ENCODE data around the gene PDE4D.

Gene PDE4D

DNA sequence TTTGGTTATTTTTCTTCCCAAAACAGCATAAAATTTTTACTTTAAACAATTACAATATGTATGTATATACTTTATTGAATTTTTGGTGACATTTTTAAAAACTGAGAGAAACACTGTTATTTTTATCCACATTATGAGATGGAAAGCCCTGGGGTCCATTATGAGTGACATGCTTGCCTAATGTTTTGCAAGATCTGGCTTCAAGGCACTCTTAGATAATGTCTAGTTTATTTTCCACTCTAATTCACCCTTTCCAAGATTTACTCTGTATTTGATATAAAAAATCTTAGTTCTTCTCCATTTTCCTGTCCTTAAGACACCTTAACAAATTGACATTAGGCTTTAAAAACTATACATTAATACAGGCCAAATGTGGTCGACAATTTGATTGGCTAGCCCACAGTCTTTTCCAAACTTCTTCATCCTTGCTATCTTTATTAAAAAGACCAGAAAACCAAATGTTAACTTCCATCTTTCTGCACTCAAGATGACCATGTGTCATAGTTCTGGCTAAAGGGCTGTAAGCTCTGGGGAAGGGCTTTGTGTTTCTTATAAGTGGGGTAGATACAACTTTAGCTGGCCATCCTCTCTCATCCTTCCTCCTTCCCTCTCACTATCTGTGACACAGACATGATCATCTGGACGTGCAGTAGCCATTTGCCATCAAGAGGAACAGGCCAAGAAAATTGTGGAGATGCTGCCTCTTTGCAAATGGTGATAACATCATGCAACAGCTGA lies 561.1 kb downstream of the PDE4D start:
- TF ChIP-seq, protein P1, sequence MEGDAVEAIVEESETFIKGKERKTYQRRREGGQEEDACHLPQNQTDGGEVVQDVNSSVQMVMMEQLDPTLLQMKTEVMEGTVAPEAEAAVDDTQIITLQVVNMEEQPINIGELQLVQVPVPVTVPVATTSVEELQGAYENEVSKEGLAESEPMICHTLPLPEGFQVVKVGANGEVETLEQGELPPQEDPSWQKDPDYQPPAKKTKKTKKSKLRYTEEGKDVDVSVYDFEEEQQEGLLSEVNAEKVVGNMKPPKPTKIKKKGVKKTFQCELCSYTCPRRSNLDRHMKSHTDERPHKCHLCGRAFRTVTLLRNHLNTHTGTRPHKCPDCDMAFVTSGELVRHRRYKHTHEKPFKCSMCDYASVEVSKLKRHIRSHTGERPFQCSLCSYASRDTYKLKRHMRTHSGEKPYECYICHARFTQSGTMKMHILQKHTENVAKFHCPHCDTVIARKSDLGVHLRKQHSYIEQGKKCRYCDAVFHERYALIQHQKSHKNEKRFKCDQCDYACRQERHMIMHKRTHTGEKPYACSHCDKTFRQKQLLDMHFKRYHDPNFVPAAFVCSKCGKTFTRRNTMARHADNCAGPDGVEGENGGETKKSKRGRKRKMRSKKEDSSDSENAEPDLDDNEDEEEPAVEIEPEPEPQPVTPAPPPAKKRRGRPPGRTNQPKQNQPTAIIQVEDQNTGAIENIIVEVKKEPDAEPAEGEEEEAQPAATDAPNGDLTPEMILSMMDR (IDR thresholded peaks at IDR 0.05; ENCODE audit: low read depth, low read length): no peak
- DNase-seq: no peak
- no peak overlapping the region for H3K4me3 ChIP-seq (ENCODE audit: low read depth, low read length)
- no peaks in the 10 kb centered on the region for H3K27me3 ChIP-seq (ENCODE audit: insufficient read depth, low read depth, severe bottlenecking)
- H3K36me3 ChIP-seq: no peaks in the 10 kb centered on the region
- H3K9me3 ChIP-seq (ENCODE audit: severe bottlenecking): no peaks in the 10 kb centered on the region
- no peak overlapping the region for H3K27ac ChIP-seq

DNA sequence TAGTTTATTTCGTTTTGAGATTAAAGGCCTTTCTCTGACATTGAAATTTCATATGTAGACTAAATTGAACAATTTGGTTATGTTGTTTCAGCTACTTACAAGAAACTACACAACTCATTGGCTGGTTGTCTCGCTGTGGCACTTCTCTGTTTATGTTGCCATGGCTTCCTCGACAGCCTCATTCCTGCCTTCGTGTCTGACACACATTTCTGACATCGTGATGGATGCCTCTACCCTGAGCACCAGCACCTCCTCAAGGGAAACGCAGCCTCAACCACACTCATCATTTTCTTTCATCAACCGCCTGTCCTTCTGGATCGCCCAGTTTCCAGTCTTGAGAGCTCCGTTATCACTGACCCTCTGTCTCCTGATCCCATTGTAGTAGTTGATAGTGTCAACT lies 562.8 kb downstream of the PDE4D start:
- Histone ChIP-seq H3K9me3 (ENCODE audit: severe bottlenecking) (no peaks in the 10 kb centered on the region), H3K27ac (no peak overlapping the region), H3K36me3 (no peaks in the 10 kb centered on the region), H3K27me3 (ENCODE audit: insufficient read depth, low read depth, severe bottlenecking) (no peaks in the 10 kb centered on the region), H3K4me3 (ENCODE audit: low read depth, low read length) (no peak overlapping the region)
- no peak for DNase-seq
- TF ChIP-seq, protein P1 (IDR thresholded peaks at IDR 0.05; ENCODE audit: low read depth, low read length): no peak

DNA sequence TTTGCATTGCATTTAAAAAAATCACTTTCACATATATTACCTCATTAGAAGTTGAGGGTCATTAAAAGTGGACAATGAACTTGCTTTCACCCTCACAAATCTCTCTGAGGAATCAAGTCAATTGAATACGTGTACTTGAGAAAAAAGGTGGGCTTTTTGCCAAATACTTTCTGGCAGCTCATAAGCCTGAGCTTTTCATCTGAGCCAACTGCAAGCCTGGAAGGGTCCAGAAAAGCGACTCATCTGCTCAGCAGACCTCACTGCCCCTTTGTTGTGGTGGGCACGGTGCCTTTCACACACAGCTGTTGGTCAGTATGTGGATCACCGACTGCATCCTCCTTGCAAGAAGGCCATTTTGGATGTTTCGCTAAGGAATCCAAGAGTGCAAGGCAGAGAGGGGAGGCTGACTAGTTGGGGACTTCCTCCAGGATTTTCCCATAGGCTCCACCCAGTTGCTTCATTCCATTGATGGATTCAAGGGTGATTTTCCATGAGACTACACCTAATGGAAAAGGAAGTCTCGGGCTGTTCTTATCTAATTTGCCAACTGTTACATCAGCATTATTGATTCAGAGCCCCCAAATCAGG lies 564.7 kb downstream of the PDE4D start:
- Histone ChIP-seq H3K9me3 (ENCODE audit: severe bottlenecking) (no peaks in the 10 kb centered on the region), H3K4me3 (ENCODE audit: low read depth, low read length) (no peak overlapping the region), H3K27me3 (ENCODE audit: insufficient read depth, low read depth, severe bottlenecking) (no peaks in the 10 kb centered on the region), H3K27ac (no peak overlapping the region), H3K36me3 (no peaks in the 10 kb centered on the region)
- no peak for DNase-seq
- TF ChIP-seq, protein P1 (IDR thresholded peaks at IDR 0.05; ENCODE audit: low read depth, low read length): no peak

DNA sequence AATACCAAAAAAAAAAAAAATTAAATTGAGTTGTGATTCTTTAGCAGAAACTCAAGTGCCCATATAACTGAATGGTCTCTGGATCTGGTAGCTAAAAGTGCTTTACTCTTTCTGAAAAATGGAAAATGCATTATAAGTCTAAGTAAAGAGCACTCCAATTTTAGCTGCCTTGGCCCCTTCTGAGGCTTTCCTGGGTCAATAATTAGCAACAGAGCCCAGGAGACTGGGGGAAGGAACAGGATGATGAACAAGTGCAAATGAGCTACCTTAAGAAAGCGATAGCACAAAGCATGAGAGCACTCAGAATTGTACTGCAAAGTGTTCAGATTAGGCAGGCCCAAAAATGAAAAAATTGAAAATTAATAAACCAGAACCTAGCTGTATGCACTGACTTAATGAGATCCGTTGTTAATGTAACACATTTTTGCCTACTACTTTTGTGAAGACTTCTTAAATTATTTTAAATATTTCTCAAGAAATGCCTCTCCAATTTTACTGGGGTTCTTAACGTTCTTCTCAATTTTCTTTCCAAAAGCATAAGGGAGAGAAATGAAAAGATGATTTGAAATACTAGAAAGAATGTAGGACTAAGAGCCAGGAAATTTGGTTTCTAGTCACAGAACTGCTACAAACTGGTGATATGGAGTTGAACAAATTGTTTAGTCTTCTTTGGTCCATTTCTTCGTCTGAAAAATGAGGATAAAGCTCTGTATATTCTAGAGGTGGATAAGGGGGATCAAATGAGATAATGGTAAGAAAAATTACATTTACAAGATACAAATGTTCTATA lies 566.1 kb downstream of the PDE4D start:
- Histone ChIP-seq H3K27me3 (ENCODE audit: insufficient read depth, low read depth, severe bottlenecking) (no peaks in the 10 kb centered on the region), H3K27ac (no peak overlapping the region), H3K9me3 (ENCODE audit: severe bottlenecking) (no peaks in the 10 kb centered on the region), H3K4me3 (ENCODE audit: low read depth, low read length) (no peak overlapping the region), H3K36me3 (no peaks in the 10 kb centered on the region)
- TF ChIP-seq, protein P1 (IDR thresholded peaks at IDR 0.05; ENCODE audit: low read depth, low read length): no peak
- no peak for DNase-seq

DNA sequence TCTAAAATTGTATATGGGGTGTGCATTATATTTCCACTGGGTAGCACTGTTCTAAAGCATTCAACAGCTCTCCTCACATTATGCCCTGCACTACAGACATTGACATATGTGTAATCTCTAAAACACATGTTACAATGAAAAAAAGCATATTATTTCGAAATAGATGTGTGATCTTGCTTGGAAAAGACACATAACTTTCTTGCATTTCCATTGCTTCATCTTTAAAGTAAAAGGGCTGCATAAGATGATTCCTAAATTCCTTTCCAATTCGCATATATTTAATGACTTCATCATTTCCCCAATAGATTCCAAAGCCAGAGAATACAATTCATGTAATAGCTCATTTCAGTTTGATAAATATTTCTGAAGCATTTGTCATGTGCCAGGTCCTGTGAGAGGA lies 566.9 kb downstream of the PDE4D start:
- Histone ChIP-seq H3K27ac (no peak overlapping the region), H3K9me3 (ENCODE audit: severe bottlenecking) (no peaks in the 10 kb centered on the region), H3K4me3 (ENCODE audit: low read depth, low read length) (no peak overlapping the region), H3K27me3 (ENCODE audit: insufficient read depth, low read depth, severe bottlenecking) (no peaks in the 10 kb centered on the region), H3K36me3 (no peaks in the 10 kb centered on the region)
- DNase-seq: no peak
- TF ChIP-seq, protein P1 (IDR thresholded peaks at IDR 0.05; ENCODE audit: low read depth, low read length): no peak
